ENCODE data around the gene HIC1.

Gene HIC1

DNA sequence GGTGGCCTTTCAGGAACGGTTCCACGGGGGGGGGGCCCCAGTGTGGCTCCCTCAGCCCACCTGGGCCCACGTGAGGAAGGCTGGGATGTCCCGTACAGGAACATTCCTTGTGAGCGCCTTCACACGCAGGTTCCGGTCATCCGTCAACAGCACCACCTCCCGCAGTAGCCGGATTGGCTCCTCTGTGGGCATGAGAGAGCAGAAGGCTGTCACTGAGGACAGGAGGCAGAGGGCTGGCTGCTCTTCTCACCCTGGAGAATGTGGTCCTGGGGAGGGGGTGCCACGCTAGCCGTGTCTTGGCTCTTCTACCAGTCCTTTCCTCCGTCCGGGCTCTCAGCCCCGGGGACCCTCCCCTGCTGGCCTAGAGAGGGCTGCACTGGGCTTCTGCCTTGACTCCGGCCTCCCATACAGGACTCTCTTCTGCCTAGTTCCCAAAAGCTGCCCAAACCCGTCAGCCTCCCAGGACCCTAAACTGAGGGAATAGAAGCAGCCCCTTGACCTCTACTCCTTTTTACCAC lies 6.6 kb downstream of the HIC1 start:
- DNase-seq, result no peak

- DNase-seq, result no peak
These were observed 7.8 kb downstream of the HIC1 start for GRCh38 chr17:2062571-2063183.

DNA sequence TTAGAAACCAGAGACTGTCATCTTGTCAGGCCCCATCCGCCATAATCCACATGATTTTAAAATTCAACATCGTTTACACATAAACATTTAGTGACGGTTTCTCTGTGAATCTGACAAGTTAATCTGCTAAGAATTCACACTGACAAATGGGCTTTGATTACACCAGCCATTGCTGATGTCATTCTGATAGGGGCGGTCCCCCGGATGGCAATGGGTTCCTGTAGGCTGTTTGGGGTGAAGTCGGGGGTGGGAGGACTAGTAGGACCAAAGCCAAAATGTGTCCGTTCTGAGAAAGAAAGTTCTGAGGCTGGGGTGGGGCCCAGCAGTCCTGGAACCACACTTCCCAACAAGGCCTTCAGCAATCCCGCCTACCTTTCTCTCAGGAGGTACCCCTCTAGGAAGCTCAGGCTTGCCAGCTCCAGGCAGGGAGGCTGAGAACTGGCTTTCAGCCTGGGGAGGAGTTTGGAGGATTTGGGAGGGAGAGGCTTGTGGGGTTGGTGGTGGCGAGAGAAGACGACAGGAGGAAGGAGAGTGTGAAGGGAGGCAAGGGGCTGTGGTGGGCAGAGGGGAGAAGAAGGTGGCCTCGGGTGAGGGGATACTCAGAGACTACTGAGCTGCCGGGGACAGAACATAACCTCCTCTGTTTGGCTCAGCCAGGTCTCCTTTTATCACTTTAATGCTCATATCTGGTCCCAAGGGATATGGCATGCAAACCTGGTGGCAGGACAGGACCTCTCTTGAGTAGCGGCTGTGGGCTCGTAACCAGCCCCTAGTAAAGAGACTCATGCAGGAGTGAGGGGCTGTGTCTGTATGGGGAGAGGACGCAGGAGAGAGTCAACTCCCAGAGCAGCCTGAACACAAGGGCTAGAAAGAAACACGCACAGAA lies 8.6 kb downstream of the HIC1 start:
- DNase-seq, result no peak

GRCh38 chr17:2064147-2064489 lies 9.2 kb downstream of the HIC1 start:
- no peak for DNase-seq

- no peak for DNase-seq
These were observed 9.6 kb downstream of the HIC1 start for GRCh38 chr17:2064520-2064971.

- DNase-seq, result peak; percentile 75 to 82
These were observed 10.3 kb downstream of the HIC1 start for GRCh38 chr17:2064980-2065785.

DNA sequence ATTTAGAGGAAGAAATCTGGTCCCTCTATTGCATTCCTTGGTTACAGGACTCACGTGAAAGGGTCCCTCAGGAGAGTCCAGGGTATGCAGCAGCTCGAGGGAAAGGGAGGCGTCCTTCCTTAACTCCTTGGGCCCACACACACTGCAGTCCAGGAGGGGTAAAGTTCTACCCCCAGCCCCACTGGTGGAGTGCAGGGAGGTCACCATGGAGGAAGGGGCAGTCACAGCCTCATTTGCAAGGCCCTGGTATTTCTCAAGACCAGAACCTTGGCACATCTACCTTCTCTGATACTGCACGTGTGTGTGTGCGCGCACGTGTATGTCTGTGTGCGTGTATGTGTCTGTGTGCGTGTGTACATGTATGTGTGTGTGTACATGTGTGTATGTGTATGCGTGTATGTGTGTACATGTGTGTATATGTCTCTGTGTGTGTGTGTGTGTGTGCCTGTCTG lies 11.1 kb downstream of the HIC1 start:
- DNase-seq, result no peak

DNA sequence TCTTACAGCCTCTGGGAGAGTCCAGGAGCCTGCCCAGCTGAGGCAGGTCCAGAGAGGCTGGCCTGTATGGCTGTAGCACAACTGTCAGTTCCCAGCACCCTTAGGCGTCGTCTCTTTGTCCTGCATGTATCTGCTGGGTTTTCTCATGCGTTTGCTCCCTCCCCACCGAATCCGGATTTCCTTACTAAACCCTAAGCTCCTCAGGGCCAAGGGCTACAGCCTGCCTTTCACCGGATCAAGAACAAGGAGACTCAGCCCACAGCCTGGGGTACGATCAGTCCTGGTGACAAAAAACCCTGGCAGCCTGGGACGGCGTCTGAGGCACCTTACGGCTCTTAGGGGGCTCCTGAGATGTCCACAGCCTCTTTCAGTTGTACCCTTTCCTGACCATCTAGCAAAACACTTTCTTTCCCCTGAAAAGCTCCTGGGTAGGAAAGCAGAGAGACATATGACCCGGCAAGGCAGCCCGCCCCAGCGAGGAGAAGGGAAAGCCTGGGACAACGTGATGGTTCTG lies 12.2 kb downstream of the HIC1 start:
- no peak for DNase-seq

DNA sequence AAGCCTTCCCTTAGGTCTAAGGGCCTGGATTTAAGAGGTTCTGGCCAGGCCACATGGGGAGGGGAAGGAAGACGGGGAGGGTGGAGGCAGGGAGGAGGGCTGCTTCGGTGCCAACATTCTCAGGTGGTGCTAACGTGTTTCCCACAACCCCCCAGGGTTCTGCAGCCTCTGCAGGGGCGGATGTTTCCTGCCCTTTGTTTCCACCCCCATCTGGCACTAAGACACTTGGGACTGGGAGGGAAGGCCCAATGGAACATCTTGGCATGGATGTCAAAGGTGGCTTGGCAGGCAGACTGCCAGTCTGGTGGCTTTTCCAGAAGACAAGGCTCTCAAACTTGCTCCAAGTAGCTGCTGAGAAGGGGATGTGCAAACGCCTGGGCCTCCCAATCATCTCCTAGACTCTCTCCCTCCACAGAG lies 12.7 kb downstream of the HIC1 start:
- no peak for DNase-seq

DNA sequence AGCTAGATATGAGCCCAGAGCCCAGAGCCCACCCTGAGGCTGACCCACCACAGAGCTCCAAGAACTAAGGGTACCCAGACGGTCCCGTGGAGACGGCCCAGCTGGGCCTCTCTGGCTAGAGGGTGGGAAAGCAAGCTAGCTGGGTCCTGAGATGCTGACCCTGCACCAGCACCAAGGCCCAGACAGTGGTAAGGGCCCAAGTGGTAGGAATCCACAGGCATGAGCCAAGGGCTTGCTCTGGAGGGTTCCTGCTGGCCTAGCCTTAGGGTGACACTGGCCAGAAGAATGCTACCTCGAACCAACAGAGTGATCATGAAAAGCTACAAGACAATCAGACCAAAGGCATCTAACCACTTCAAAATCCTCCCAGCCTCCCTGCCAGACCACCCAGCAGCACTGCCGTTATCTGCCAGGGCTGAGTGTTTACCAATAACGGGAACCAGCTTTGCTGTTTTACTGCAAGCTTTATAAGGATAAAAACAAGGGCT lies 13.2 kb downstream of the HIC1 start:
- DNase-seq, result no peak

DNA sequence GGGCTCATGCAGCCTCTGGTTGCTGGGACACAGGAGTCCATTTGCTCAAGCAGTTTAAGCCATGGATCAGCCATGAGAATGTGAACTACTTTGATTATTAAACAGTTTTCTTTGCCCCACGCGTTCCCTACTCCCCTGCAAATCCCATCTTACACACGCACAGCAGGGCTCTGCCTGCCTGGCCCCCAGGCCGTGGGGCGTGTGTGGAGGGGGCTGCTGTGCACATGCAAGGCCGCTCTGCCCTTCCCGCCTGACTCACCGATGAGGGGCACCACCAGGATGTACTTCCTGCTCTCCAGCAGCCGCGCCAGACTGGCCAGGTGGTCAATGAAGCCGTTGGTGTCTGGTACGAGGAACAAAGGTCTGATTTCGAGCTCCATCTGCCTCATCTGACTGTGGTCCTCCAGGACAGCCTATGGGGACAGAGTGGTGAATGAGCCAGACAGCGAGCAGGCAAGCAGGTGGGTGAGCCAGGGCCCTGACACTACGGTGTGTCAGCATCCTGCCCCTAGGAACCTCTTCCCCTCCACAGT lies 13.7 kb downstream of the HIC1 start:
- DNase-seq, result peak in 1 of 2 experiments; percentile 53

DNA sequence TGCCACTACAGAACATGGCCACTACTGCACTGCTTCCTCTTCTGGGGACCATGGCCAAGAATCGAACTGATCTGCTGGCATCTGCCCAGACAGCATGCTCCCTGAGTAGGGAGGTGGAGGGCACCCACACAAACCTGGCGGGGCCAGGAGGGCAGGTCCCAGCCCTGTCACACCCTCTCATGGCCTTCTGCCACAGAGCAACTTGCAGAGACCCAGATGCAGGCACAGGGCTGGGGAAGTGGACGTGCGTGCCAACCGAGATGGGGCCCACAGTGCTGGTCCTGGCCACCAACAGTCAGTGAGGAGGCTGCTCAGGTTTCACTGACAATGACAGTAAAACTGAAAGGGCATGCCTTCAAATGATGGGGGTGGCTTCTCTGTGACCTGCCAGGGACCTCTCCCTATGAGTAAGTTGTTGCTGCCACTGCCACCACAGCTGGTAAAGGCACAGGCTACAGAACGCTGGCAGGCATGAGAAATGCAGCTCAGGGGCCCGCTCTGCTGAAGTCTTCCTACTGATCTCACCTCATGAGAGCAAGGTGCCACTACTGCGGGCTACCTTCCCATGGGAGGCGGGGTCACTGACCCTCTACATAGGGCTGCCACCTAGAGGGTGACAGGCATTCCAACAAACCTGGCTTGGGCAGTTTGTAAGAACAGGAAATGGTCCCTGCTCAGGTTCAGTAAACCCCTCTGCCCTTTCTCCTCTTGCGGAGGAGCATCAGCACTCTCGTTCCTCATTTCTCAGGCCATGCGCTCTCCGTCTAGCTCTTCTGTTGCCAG lies 15.5 kb downstream of the HIC1 start:
- DNase-seq, result peak; percentile 75 to 86

- no peak for DNase-seq
These were observed 16.1 kb downstream of the HIC1 start for GRCh38 chr17:2071024-2071385.

- DNase-seq, result no peak
These were observed 16.8 kb downstream of the HIC1 start for GRCh38 chr17:2071455-2072281.

GRCh38 chr17:2074919-2075318 lies 20.0 kb downstream of the HIC1 start:
- no peak for DNase-seq

GRCh38 chr17:2075336-2076086 lies 20.6 kb downstream of the HIC1 start:
- no peak for DNase-seq

DNA sequence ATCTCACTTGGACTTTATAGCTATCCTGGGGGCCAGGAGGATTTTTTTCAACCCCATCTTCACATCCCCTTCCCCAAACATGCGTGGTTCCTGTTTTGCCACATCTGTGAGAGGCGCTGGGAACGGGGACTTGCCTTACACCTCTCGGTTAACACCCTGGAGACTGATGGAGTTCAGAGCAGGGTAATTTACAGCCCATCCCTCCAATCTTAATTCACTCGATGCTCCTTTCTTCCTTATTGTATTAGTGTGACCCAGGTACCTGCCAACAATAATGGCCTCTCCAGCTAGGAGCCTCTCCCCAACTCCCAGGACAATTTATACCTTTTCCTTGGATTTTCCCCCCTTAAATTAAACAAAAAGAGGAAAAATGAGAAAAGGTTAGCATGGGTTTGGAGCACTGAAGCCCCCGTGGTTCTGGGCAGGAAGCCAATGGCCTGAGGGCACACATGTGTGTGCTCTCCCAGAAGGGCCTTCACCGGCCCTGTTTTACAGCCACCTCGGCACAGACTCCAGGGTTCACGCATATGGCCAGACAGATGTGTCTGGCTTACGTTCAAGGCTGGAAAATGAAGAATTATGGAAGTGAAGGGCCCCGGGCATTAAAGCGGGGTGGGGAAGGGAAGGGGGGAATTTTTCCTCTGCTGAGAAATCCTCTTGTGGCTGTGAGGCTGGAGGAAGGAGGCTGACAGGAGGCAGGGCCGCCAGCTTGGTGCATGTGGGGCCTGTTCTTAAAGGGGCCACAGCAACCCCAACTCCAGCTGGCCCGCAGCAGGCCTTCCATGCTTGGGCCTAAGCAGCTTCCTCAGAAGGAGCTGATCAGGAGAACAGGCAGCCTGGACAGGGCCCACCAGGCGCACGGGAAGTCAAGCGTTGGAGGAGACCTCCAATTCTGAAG lies 21.4 kb downstream of the HIC1 start:
- DNase-seq, result no peak

GRCh38 chr17:2077040-2077439 lies 22.1 kb downstream of the HIC1 start:
- DNase-seq, result no peak

DNA sequence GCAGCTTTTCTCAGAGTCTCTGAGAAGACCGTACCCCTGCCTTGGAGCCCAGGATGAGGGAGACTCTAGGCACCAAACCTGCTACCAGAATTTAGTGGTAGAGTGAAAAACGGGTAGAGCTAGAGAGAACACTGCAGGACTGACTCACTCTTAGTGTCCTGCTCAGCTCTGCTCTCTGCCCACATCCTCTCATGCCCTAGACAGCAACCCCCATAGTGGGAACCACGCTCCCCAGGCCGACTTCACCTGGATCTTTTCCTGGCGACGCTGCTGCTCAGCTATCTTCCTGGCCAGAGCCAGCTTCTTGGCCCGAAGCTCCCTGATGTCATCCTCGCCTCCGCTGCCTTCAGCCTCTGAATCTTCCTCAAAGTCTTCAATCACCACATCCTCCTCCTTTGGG lies 26.7 kb downstream of the HIC1 start:
- DNase-seq, result no peak
